IMR-90 (cell line): ENCODE measurements around the gene LYVE1.

ENCODE experiments used
- CHD1 ChIP-seq: IDR thresholded peaks from 2 replicates; pipeline ENCODE4 v1.6.1; 2012; ENCODE audit warnings: low read depth, low read length, improper control_type of control experiment
- CTCF ChIP-seq: conservative IDR thresholded peaks from 2 replicates; pipeline ENCODE4 v1.5.1; 2012; ENCODE audit warnings: mild to moderate bottlenecking, low read depth, low read length, improper control_type of control experiment
- MAFK ChIP-seq: IDR thresholded peaks from 2 replicates; pipeline ENCODE4 v1.6.1; 2012; ENCODE audit warnings: low read depth, low read length, improper control_type of control experiment
- MAZ ChIP-seq: IDR thresholded peaks from 2 replicates; pipeline ENCODE4 v1.6.1; 2012; ENCODE audit warnings: low read depth, mild to moderate bottlenecking, low read length, improper control_type of control experiment, moderate library complexity, borderline replicate concordance
- MXI1 ChIP-seq: IDR thresholded peaks from 2 replicates; pipeline ENCODE4 v1.6.1; 2012; ENCODE audit warnings: low read depth, mild to moderate bottlenecking, low read length, moderate library complexity, borderline replicate concordance
- NFE2L2 ChIP-seq: fragments of 150-350 bp; IDR thresholded peaks from 2 replicates; pipeline ENCODE4 v1.6.1; 2016; ENCODE audit warnings: low read depth, mild to moderate bottlenecking, low read length
- POLR2A ChIP-seq: IDR thresholded peaks from 2 replicates; pipeline ENCODE4 v1.6.1; 2012; ENCODE audit warnings: mild to moderate bottlenecking, low read depth, low read length
- RAD21 ChIP-seq: IDR thresholded peaks from 2 replicates; pipeline ENCODE4 v1.6.1; 2012; ENCODE audit warnings: low read length, improper control_type of control experiment
- SMC3 ChIP-seq: fragments of 150-350 bp; IDR thresholded peaks from 2 replicates; pipeline ENCODE4 v1.6.1; 2016; ENCODE audit warnings: low read depth, mild to moderate bottlenecking, antibody characterized with exemption, low read length, moderate library complexity
- TF ChIP-seq, protein P1 (sequence below): fragments of 150-350 bp; IDR thresholded peaks from 2 replicates; pipeline ENCODE4 v1.6.1; 2017; ENCODE audit warnings: mild to moderate bottlenecking, antibody characterized with exemption, low read length, low read depth
- TF ChIP-seq, protein P2 (sequence below): fragments of 150-350 bp; IDR thresholded peaks from 2 replicates; pipeline ENCODE4 v1.6.1; 2016; ENCODE audit warnings: low read depth, mild to moderate bottlenecking, low read length, moderate library complexity, borderline replicate concordance

GRCh38 chr11:10605941-10606381 is 37.5 kb upstream of the LYVE1 start:
- TF ChIP-seq CTCF (no peak), CHD1 (no peak), POLR2A (no peak), MXI1 (no peak), MAZ (peak; percentile 21; the same call in 1 of the 2 replicates), RAD21 (no peak), NFE2L2 (no peak; the same call in 1 of the 2 replicates), MAFK (peak; percentile 87), SMC3 (no peak)
- TF ChIP-seq, protein P1, sequence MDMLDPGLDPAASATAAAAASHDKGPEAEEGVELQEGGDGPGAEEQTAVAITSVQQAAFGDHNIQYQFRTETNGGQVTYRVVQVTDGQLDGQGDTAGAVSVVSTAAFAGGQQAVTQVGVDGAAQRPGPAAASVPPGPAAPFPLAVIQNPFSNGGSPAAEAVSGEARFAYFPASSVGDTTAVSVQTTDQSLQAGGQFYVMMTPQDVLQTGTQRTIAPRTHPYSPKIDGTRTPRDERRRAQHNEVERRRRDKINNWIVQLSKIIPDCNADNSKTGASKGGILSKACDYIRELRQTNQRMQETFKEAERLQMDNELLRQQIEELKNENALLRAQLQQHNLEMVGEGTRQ, result no peak
- TF ChIP-seq, protein P2, sequence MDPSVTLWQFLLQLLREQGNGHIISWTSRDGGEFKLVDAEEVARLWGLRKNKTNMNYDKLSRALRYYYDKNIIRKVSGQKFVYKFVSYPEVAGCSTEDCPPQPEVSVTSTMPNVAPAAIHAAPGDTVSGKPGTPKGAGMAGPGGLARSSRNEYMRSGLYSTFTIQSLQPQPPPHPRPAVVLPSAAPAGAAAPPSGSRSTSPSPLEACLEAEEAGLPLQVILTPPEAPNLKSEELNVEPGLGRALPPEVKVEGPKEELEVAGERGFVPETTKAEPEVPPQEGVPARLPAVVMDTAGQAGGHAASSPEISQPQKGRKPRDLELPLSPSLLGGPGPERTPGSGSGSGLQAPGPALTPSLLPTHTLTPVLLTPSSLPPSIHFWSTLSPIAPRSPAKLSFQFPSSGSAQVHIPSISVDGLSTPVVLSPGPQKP, result no peak
